Trophoblast cell (in vitro differentiated cells and primary cell): ENCODE data around the gene PRMT9.

Experiments
- DNase-seq, 2 donors: peaks; one replicate each; pipeline ENCODE4 v3.0.0-alpha.2; 2016
- H2AFZ ChIP-seq: 2 replicates; pipeline ENCODE4 v1.6.1; 2013; ENCODE audit warnings: low read length, moderate library complexity, mild to moderate bottlenecking; ENCODE audit not compliant: insufficient read depth, poor library complexity
- H2AK5ac ChIP-seq: 2 replicates; pipeline ENCODE4 v1.6.1; 2013; ENCODE audit warnings: mild to moderate bottlenecking, low read length
- H2BK120ac ChIP-seq: 2 replicates; pipeline ENCODE4 v1.6.1; 2013; ENCODE audit warnings: low read length, mild to moderate bottlenecking, moderate library complexity; ENCODE audit not compliant: insufficient read depth, poor library complexity
- H2BK12ac ChIP-seq: 2 replicates; pipeline ENCODE4 v1.6.1; 2013; ENCODE audit warnings: mild to moderate bottlenecking, low read length, moderate library complexity
- H2BK5ac ChIP-seq: 2 replicates; pipeline ENCODE4 v1.6.1; 2013; ENCODE audit warnings: low read length, low read depth, moderate library complexity, mild to moderate bottlenecking; ENCODE audit not compliant: poor library complexity
- H3K14ac ChIP-seq: 2 replicates; pipeline ENCODE4 v1.6.1; 2013; ENCODE audit warnings: mild to moderate bottlenecking, low read length
- H3K18ac ChIP-seq: 2 replicates; pipeline ENCODE4 v1.6.1; 2013; ENCODE audit warnings: mild to moderate bottlenecking, low read length
- H3K23ac ChIP-seq: 2 replicates; pipeline ENCODE4 v1.6.1; 2013; ENCODE audit warnings: low read length
- H3K27ac ChIP-seq: 2 replicates; pipeline ENCODE4 v1.5.1; 2013; ENCODE audit warnings: low read depth, mild to moderate bottlenecking, inconsistent platforms, low read length, moderate library complexity
- H3K27me3 ChIP-seq: 2 replicates; pipeline ENCODE4 v1.6.1; 2013; ENCODE audit warnings: inconsistent platforms, mild to moderate bottlenecking, low read length, moderate library complexity; ENCODE audit not compliant: insufficient read depth
- H3K36me3 ChIP-seq, 2 experiments: 1 replicate in 1 of 2; 2 replicates in 1 of 2; pipeline ENCODE4 v1.6.1; 2013; ENCODE audit warnings: low read length in 2 of 2, mild to moderate bottlenecking in 2 of 2, moderate library complexity in 1 of 2; ENCODE audit not compliant: insufficient read depth in 2 of 2, control insufficient read depth in 1 of 2
- H3K4ac ChIP-seq: 2 replicates; pipeline ENCODE4 v1.6.1; 2013; ENCODE audit warnings: low read depth, mild to moderate bottlenecking, low read length, moderate library complexity
- H3K4me1 ChIP-seq, 2 experiments: 1 replicate in 1 of 2; 2 replicates in 1 of 2; pipeline ENCODE4 v1.6.1; 2013; ENCODE audit warnings: low read length in 2 of 2, mild to moderate bottlenecking in 2 of 2, moderate library complexity in 1 of 2; ENCODE audit not compliant: insufficient read depth in 2 of 2, control insufficient read depth in 1 of 2
- H3K4me2 ChIP-seq: 2 replicates; pipeline ENCODE4 v1.6.1; 2013; ENCODE audit warnings: inconsistent platforms, mild to moderate bottlenecking, low read length, moderate library complexity
- H3K4me3 ChIP-seq: 2 replicates; pipeline ENCODE4 v1.5.1; 2013; ENCODE audit warnings: mild to moderate bottlenecking, low read depth, low read length, inconsistent platforms
- H3K79me1 ChIP-seq: one replicate; pipeline ENCODE4 v1.6.1; 2013; ENCODE audit warnings: low read length
- H3K79me2 ChIP-seq: 2 replicates; pipeline ENCODE4 v1.6.1; 2013; ENCODE audit warnings: low read length, mild to moderate bottlenecking; ENCODE audit not compliant: control insufficient read depth, insufficient read depth, poor library complexity
- H3K9ac ChIP-seq: 2 replicates; pipeline ENCODE4 v1.6.1; 2013; ENCODE audit warnings: mild to moderate bottlenecking, low read length
- H3K9me3 ChIP-seq: 2 replicates; pipeline ENCODE4 v1.6.1; 2013; ENCODE audit warnings: low read depth, mild to moderate bottlenecking, control low read depth, inconsistent platforms, low read length; ENCODE audit not compliant: insufficient read depth
- H4K12ac ChIP-seq: 2 replicates; pipeline ENCODE4 v1.6.1; 2013; ENCODE audit warnings: low read depth, mild to moderate bottlenecking, low read length, moderate library complexity
- H4K8ac ChIP-seq: 2 replicates; pipeline ENCODE4 v1.6.1; 2013; ENCODE audit warnings: low read depth, mild to moderate bottlenecking, low read length, moderate library complexity
- H4K91ac ChIP-seq: one replicate; pipeline ENCODE4 v1.6.1; 2013; ENCODE audit warnings: low read depth, mild to moderate bottlenecking, low read length, moderate library complexity
- WGBS: extraction: QIAGEN DNeasy Blood & Tissue Kit; methylation state at CpG from one replicate; pipeline ENCODE4 v1.1.7; 2013; ENCODE audit warnings: missing lambda C conversion rate; ENCODE audit not compliant: insufficient read length, insufficient coverage; ENCODE audit errors: extremely low coverage; 5-methylcytosine and 5-hydroxymethylcytosine counted together

Gene PRMT9

GRCh38 chr4:147596377-147596776 lies 87.6 kb downstream of the PRMT9 start:
- Histone ChIP-seq H3K14ac (no peak overlapping the region), H3K27ac (no peak overlapping the region), H3K79me2 (no peaks in the 10 kb centered on the region), H2AFZ (no peak overlapping the region), H3K4me2 (no peak overlapping the region), H3K23ac (no peak overlapping the region), H3K9me3 (no peaks in the 10 kb centered on the region), H2BK12ac (no peak overlapping the region), H2BK5ac (no peak overlapping the region), H3K79me1 (peaks cover 3% of the 10 kb centered on the region), H2AK5ac (no peak overlapping the region), H3K9ac (no peak overlapping the region), H3K4ac (no peak overlapping the region), H3K36me3 (no peaks in the 10 kb centered on the region), H3K4me3 (no peak overlapping the region), H3K18ac (no peak overlapping the region), H2BK120ac (no peak overlapping the region), H3K27me3 (no peaks in the 10 kb centered on the region), H4K91ac (no peak overlapping the region), H4K8ac (no peak overlapping the region), H3K4me1 (peaks cover 6 to 9% of the 10 kb centered on the region in 2 experiments), H4K12ac (no peak overlapping the region)
- no peak for DNase-seq
- no CpG with 5 or more reads among the region's 1 CpG for WGBS

GRCh38 chr4:147594578-147594977 lies 89.4 kb downstream of the PRMT9 start:
- no peak overlapping the region for H3K4me3 ChIP-seq
- H3K27ac ChIP-seq, result no peak overlapping the region
- H3K9ac ChIP-seq, result no peak overlapping the region
- no peaks in the 10 kb centered on the region for H3K79me2 ChIP-seq
- no peak overlapping the region for H2BK12ac ChIP-seq
- no peak overlapping the region for H2BK120ac ChIP-seq
- H3K4ac ChIP-seq, result no peak overlapping the region
- no CpG with 5 or more reads among the region's 2 CpGs for WGBS
- no peak overlapping the region for H2AK5ac ChIP-seq
- no peak for DNase-seq
- H3K14ac ChIP-seq, result no peak overlapping the region
- no peak overlapping the region for H4K8ac ChIP-seq
- H3K4me1 ChIP-seq, result peaks cover 1 to 2% of the 10 kb centered on the region in 2 experiments
- no peak overlapping the region for H4K91ac ChIP-seq
- no peak overlapping the region for H4K12ac ChIP-seq
- no peaks in the 10 kb centered on the region for H3K27me3 ChIP-seq
- H3K4me2 ChIP-seq, result no peak overlapping the region
- no peak overlapping the region for H2AFZ ChIP-seq
- no peak overlapping the region for H3K23ac ChIP-seq
- H3K36me3 ChIP-seq, result no peaks in the 10 kb centered on the region
- H3K9me3 ChIP-seq, result no peaks in the 10 kb centered on the region
- H2BK5ac ChIP-seq, result no peak overlapping the region
- peaks cover 2% of the 10 kb centered on the region for H3K79me1 ChIP-seq
- H3K18ac ChIP-seq, result no peak overlapping the region

- no peak overlapping the region for H3K4me2 ChIP-seq
- no peak overlapping the region for H2BK5ac ChIP-seq
- H3K27ac ChIP-seq, result no peak overlapping the region
- no peak overlapping the region for H3K18ac ChIP-seq
- no peak overlapping the region for H4K8ac ChIP-seq
- H3K27me3 ChIP-seq, result no peaks in the 10 kb centered on the region
- no peak overlapping the region for H2AFZ ChIP-seq
- no peaks in the 10 kb centered on the region for H3K9me3 ChIP-seq
- no peak overlapping the region for H3K9ac ChIP-seq
- H3K36me3 ChIP-seq, result no peaks in the 10 kb centered on the region
- DNase-seq, result no peak
- H4K12ac ChIP-seq, result no peak overlapping the region
- H3K14ac ChIP-seq, result no peak overlapping the region
- no peak overlapping the region for H2AK5ac ChIP-seq
- no peak overlapping the region for H3K4me3 ChIP-seq
- no peak overlapping the region for H2BK120ac ChIP-seq
- no peak overlapping the region for H3K4ac ChIP-seq
- no peaks in the 10 kb centered on the region for H3K79me2 ChIP-seq
- H4K91ac ChIP-seq, result no peak overlapping the region
- no peak overlapping the region for H2BK12ac ChIP-seq
- H3K79me1 ChIP-seq, result peaks cover 2% of the 10 kb centered on the region
- no peak overlapping the region for H3K23ac ChIP-seq
- H3K4me1 ChIP-seq, result no peaks in the 10 kb centered on the region
- WGBS, result no CpG with 5 or more reads among the region's 5 CpGs
Measured at GRCh38 chr4:147594107-147594506, 89.9 kb downstream of the PRMT9 start.

GRCh38 chr4:147591106-147591505 lies 92.9 kb downstream of the PRMT9 start:
- H3K4ac ChIP-seq, result no peak overlapping the region
- H4K12ac ChIP-seq, result no peak overlapping the region
- peak overlapping the region; percentile 37 for H4K91ac ChIP-seq
- peaks cover 0 to under 1% of the 10 kb centered on the region in 2 experiments for H3K4me1 ChIP-seq
- H3K4me2 ChIP-seq, result no peak overlapping the region
- no peak overlapping the region for H2AK5ac ChIP-seq
- no peaks in the 10 kb centered on the region for H3K36me3 ChIP-seq
- no peak for DNase-seq
- H3K23ac ChIP-seq, result no peak overlapping the region
- no peak overlapping the region for H4K8ac ChIP-seq
- H3K4me3 ChIP-seq, result no peak overlapping the region
- no peaks in the 10 kb centered on the region for H3K9me3 ChIP-seq
- no peak overlapping the region for H3K9ac ChIP-seq
- no peak overlapping the region for H2BK5ac ChIP-seq
- no peak overlapping the region for H2AFZ ChIP-seq
- peaks cover 2% of the 10 kb centered on the region for H3K79me1 ChIP-seq
- no peak overlapping the region for H3K27ac ChIP-seq
- H3K79me2 ChIP-seq, result no peaks in the 10 kb centered on the region
- peak overlapping the region; percentile 33 for H2BK120ac ChIP-seq
- no peak overlapping the region for H3K18ac ChIP-seq
- H3K27me3 ChIP-seq, result no peaks in the 10 kb centered on the region
- H2BK12ac ChIP-seq, result no peak overlapping the region
- H3K14ac ChIP-seq, result no peak overlapping the region
